Skeletal muscle cell (primary cell): ENCODE measurements around the gene MVK.

Experiments
- DNase-seq: peaks from one replicate; pipeline ENCODE4 v3.0.0-alpha.2; 2010; ENCODE audit warnings: low read depth
- H3K4me3 ChIP-seq: 2 replicates; pipeline ENCODE4 v1.5.1; 2011; ENCODE audit warnings: low read depth, mild to moderate bottlenecking, control low read depth, low read length, moderate library complexity

MVK gene

GRCh38 chr12:109642506-109643132, 69.0 kb downstream of the MVK start:
- DNase-seq, result no peak

GRCh38 chr12:109645194-109645593, 71.6 kb downstream of the MVK start:
- no peak for DNase-seq
- no peak overlapping the region for H3K4me3 ChIP-seq

More at GRCh38 chr12:109642506-109643132, 69.0 kb downstream of the MVK start:
- H3K4me3 ChIP-seq, result no peak overlapping the region

DNA sequence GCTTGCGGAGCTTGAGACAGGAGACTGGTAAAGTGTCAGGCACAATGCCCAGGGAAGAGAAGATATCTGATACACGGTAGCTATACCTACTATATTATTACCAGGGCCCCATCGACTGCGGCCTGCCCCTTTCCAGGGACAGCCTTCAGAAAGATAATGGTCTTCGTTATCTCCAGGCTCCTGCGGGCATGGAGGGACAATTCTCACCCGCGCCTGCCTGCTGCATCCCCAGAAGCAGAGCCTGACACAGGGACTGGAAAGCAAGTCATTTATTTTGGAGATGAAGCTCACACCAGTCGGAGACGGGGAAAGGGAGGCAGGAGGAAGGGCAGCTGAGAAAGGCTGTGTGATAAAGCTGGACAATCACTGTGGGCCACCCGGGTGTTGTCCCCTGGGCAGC, 72.1 kb downstream of the MVK start:
- DNase-seq, result no peak

More for the DNA sequence above, 72.1 kb downstream of the MVK start:
- no peak overlapping the region for H3K4me3 ChIP-seq
